T follicular helper cell (primary cell): ENCODE data around the gene IRX5.

ENCODE experiments used
- DNase-seq: peaks from one replicate; pipeline ENCODE4 v3.0.0-alpha.2; 2020; ENCODE audit warnings: low read depth

Gene IRX5

GRCh38 chr16:54931120-54932014 lies 702 bp downstream of the IRX5 start:
- DNase-seq: no peak

- no peak for DNase-seq
These were observed 1.5 kb downstream of the IRX5 start for GRCh38 chr16:54932021-54932660.

GRCh38 chr16:54932737-54933254 lies 2.1 kb downstream of the IRX5 start:
- DNase-seq: no peak

GRCh38 chr16:54933281-54934011 lies 2.8 kb downstream of the IRX5 start:
- no peak for DNase-seq

GRCh38 chr16:54934481-54935265 lies 4.0 kb downstream of the IRX5 start:
- no peak for DNase-seq

- no peak for DNase-seq
These were observed 4.8 kb downstream of the IRX5 start for GRCh38 chr16:54935266-54935968.

GRCh38 chr16:54936201-54936978 lies 5.7 kb downstream of the IRX5 start:
- no peak for DNase-seq

GRCh38 chr16:54936979-54937670 lies 6.5 kb downstream of the IRX5 start:
- no peak for DNase-seq

- DNase-seq: no peak
These were observed 7.1 kb downstream of the IRX5 start for GRCh38 chr16:54937671-54938211.

GRCh38 chr16:54938212-54939028 lies 7.8 kb downstream of the IRX5 start:
- DNase-seq: no peak

- no peak for DNase-seq
These were observed 8.3 kb downstream of the IRX5 start for GRCh38 chr16:54939029-54939346.

- no peak for DNase-seq
These were observed 9.0 kb downstream of the IRX5 start for GRCh38 chr16:54939510-54940278.

GRCh38 chr16:54940279-54940604 lies 9.6 kb downstream of the IRX5 start:
- DNase-seq: no peak

GRCh38 chr16:54942353-54942943 lies 11.8 kb downstream of the IRX5 start:
- no peak for DNase-seq

GRCh38 chr16:54944002-54944401 lies 13.3 kb downstream of the IRX5 start:
- no peak for DNase-seq

- DNase-seq: no peak
These were observed 14.4 kb downstream of the IRX5 start for GRCh38 chr16:54945063-54945462.

GRCh38 chr16:54946909-54947308 lies 16.2 kb downstream of the IRX5 start:
- DNase-seq: no peak

GRCh38 chr16:54947616-54948015 lies 17.0 kb downstream of the IRX5 start:
- DNase-seq: no peak
